Measurements from ENCODE around the gene CCN5.

Gene CCN5

GRCh38 chr20:44692932-44693480, 22.2 kb upstream of the CCN5 start (continued):
- TF ChIP-seq, protein P1, sequence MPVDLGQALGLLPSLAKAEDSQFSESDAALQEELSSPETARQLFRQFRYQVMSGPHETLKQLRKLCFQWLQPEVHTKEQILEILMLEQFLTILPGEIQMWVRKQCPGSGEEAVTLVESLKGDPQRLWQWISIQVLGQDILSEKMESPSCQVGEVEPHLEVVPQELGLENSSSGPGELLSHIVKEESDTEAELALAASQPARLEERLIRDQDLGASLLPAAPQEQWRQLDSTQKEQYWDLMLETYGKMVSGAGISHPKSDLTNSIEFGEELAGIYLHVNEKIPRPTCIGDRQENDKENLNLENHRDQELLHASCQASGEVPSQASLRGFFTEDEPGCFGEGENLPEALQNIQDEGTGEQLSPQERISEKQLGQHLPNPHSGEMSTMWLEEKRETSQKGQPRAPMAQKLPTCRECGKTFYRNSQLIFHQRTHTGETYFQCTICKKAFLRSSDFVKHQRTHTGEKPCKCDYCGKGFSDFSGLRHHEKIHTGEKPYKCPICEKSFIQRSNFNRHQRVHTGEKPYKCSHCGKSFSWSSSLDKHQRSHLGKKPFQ (tag by site-specific recombination; IDR thresholded peaks at IDR 0.05): no peak
- TF ChIP-seq SP7 (tag by site-specific recombination; IDR thresholded peaks at IDR 0.05) (no peak), ZNF571 (tag by site-specific recombination; IDR thresholded peaks at IDR 0.05) (no peak), ZNF138 (tag by site-specific recombination; IDR thresholded peaks at IDR 0.05; ENCODE audit: borderline replicate concordance) (no peak), GLIS2 (tag by site-specific recombination; IDR thresholded peaks at IDR 0.05) (peak; percentile 50; the same call in 1 of the 2 replicates)

DNA sequence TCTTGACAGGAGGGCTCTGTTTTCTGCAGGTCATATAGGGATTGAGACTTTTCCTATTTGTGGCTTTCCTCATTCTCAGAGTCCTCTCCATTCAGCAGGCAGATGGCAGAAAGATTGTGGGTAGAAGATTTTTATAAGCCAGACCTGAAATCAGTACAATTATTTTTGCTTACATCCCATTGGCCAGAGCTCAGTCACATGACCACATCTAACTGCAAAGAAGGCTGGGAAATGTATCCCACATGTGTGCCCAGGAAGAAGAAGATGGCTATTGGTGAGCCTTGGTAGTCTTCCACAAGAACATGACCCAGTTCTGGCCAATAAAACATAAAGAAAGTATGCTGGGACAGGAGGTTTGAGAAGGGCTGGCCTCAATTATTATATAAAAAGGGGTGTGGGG, 21.5 kb upstream of the CCN5 start:
- CTCF ChIA-PET: interaction anchor here (1.4 to 1.9 kb wide), 2 partner anchors 24 to 30 kb away, joined by 3 to 5 read pairs; no protein-coding TSS in a partner anchor
- TF ChIP-seq ZNF837 (tag by site-specific recombination; IDR thresholded peaks at IDR 0.05) (no peak), KLF17 (tag by site-specific recombination; IDR thresholded peaks at IDR 0.05) (no peak), OVOL3 (tag by site-specific recombination; IDR thresholded peaks at IDR 0.05) (no peak), YY2 (tag by site-specific recombination; IDR thresholded peaks at IDR 0.05) (no peak), ZNF660 (tag by site-specific recombination; IDR thresholded peaks at IDR 0.05) (no peak), ZNF777 (tag by site-specific recombination; IDR thresholded peaks at IDR 0.05; ENCODE audit: borderline replicate concordance) (no peak), ZNF621 (tag by site-specific recombination; IDR thresholded peaks at IDR 0.05) (no peak), ZFP3 (tag by site-specific recombination; IDR thresholded peaks at IDR 0.05; ENCODE audit: low read depth) (no peak), SP7 (tag by site-specific recombination; IDR thresholded peaks at IDR 0.05) (no peak), ZNF354C (tag by site-specific recombination; IDR thresholded peaks at IDR 0.05; ENCODE audit: borderline replicate concordance, low read depth) (no peak), ZNF16 (tag by site-specific recombination; IDR thresholded peaks at IDR 0.05; ENCODE audit: low read depth) (no peak), KLF10 (tag by site-specific recombination; IDR thresholded peaks at IDR 0.05) (no peak), ZFP37 (tag by site-specific recombination; IDR thresholded peaks at IDR 0.05) (no peak), ZNF214 (tag by site-specific recombination; IDR thresholded peaks at IDR 0.05; ENCODE audit: borderline replicate concordance) (no peak)
- no peaks in the 10 kb centered on the region for H3K9me3 ChIP-seq (ENCODE audit: control insufficient read depth, insufficient read depth, low read depth, low read length)
- H3K4me3 ChIP-seq (ENCODE audit: low read depth, low read length): no peak overlapping the region
- H3K4me1 ChIP-seq (ENCODE audit: control insufficient read depth, insufficient read depth, low read length): no peaks in the 10 kb centered on the region
- no peak overlapping the region for H3K27ac ChIP-seq (ENCODE audit: extremely low read depth, low read depth, low read length)
- POLR2A ChIA-PET: interaction anchor here (0.9 kb wide), 1 partner anchor 35 kb away, joined by 3 read pairs; no protein-coding TSS in a partner anchor
- no peaks in the 10 kb centered on the region for H3K36me3 ChIP-seq (ENCODE audit: control insufficient read depth in 2 of 2, insufficient read depth in 1 of 2, low read length in 2 of 2)

DNA sequence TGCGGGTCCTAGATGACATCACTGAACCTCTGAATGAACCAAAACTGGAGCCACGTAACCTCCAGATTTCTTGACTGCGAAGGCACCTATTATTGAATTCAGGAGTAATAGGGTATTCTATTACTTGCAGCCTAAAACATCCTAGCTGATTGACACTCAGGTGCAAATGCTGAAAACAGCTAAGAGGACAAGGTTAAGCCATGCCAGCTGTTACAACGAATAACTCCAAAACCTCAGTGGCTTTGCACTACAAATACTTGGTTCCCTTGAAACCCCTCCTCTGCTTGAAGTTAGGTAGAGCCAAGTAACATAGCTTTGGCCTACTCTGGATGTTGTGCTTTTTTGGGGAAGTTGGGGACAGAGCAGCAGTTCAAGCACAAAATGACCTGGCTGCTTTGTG, 21.0 kb upstream of the CCN5 start:
- CTCF ChIA-PET: interaction anchor here (1.4 to 1.9 kb wide), 2 partner anchors 24 to 29 kb away, joined by 3 to 5 read pairs; no protein-coding TSS in a partner anchor
- Histone ChIP-seq H3K27ac (ENCODE audit: extremely low read depth, low read depth, low read length) (no peak overlapping the region), H3K4me1 (ENCODE audit: control insufficient read depth, insufficient read depth, low read length) (no peaks in the 10 kb centered on the region), H3K4me3 (ENCODE audit: low read depth, low read length) (no peak overlapping the region), H3K9me3 (ENCODE audit: control insufficient read depth, insufficient read depth, low read depth, low read length) (no peaks in the 10 kb centered on the region), H3K36me3 (ENCODE audit: control insufficient read depth in 2 of 2, insufficient read depth in 1 of 2, low read length in 2 of 2) (no peaks in the 10 kb centered on the region)
- POLR2A ChIA-PET: no interaction called here
- TF ChIP-seq, protein P2, sequence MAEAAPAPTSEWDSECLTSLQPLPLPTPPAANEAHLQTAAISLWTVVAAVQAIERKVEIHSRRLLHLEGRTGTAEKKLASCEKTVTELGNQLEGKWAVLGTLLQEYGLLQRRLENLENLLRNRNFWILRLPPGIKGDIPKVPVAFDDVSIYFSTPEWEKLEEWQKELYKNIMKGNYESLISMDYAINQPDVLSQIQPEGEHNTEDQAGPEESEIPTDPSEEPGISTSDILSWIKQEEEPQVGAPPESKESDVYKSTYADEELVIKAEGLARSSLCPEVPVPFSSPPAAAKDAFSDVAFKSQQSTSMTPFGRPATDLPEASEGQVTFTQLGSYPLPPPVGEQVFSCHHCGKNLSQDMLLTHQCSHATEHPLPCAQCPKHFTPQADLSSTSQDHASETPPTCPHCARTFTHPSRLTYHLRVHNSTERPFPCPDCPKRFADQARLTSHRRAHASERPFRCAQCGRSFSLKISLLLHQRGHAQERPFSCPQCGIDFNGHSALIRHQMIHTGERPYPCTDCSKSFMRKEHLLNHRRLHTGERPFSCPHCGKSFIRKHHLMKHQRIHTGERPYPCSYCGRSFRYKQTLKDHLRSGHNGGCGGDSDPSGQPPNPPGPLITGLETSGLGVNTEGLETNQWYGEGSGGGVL (tag by site-specific recombination; IDR thresholded peaks at IDR 0.05): no peak
- TF ChIP-seq ZIC2 (tag by site-specific recombination; IDR thresholded peaks at IDR 0.05): no peak
- TF ChIP-seq, protein P3, sequence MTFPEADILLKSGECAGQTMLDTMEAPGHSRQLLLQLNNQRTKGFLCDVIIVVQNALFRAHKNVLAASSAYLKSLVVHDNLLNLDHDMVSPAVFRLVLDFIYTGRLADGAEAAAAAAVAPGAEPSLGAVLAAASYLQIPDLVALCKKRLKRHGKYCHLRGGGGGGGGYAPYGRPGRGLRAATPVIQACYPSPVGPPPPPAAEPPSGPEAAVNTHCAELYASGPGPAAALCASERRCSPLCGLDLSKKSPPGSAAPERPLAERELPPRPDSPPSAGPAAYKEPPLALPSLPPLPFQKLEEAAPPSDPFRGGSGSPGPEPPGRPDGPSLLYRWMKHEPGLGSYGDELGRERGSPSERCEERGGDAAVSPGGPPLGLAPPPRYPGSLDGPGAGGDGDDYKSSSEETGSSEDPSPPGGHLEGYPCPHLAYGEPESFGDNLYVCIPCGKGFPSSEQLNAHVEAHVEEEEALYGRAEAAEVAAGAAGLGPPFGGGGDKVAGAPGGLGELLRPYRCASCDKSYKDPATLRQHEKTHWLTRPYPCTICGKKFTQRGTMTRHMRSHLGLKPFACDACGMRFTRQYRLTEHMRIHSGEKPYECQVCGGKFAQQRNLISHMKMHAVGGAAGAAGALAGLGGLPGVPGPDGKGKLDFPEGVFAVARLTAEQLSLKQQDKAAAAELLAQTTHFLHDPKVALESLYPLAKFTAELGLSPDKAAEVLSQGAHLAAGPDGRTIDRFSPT (tag by site-specific recombination; IDR thresholded peaks at IDR 0.05): no peak
- no peak for TF ChIP-seq IKZF3 (tag by site-specific recombination; IDR thresholded peaks at IDR 0.05)
- TF ChIP-seq ZNF530 (tag by site-specific recombination; IDR thresholded peaks at IDR 0.05; ENCODE audit: low read depth): no peak
- no peak for TF ChIP-seq RBAK (tag by site-specific recombination; IDR thresholded peaks at IDR 0.05)
- TF ChIP-seq ZSCAN30 (tag by site-specific recombination; IDR thresholded peaks at IDR 0.05): no peak
- no peak for TF ChIP-seq SP2 (tag by site-specific recombination; IDR thresholded peaks at IDR 0.05)
